ENCODE measurements around the gene HS2ST1.
"Not testable (repeated sequence)": the region's sequence is repeated elsewhere in the genome, so short reads cannot be mapped to it uniquely, and the experiment has no call there.

HS2ST1 gene

DNA sequence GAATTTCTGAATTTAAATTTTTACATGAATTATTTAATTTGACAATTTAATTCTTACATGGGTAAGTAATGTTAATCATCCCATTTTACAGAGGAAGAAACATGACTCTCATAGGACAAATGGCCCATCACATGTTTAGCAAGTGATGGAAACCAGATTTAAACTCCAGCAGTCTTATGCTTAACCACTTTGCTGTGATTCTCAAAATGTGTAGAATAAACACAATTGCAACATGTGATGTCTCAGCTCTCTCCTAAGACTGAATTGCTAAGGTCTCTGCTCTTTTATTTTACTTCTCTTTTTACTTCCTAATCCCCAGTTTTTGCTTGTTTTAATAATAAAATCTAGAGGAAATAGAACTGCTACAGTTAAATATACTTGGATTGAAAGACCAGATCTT is 42.8 kb downstream of the HS2ST1 start:
- no peaks in the 10 kb centered on the region for H3K36me3 ChIP-seq (ENCODE audit: control insufficient read depth, insufficient read depth, low read length)
- H3K27ac ChIP-seq (ENCODE audit: low read depth, low read length) = no peak overlapping the region
- H3K9ac ChIP-seq (ENCODE audit: low read length) = no peak overlapping the region
- H3K27me3 ChIP-seq (ENCODE audit: control insufficient read depth, insufficient read depth, low read length) = no peaks in the 10 kb centered on the region
- H3K4me1 ChIP-seq (ENCODE audit: control insufficient read depth, insufficient read depth, low read length) = no peaks in the 10 kb centered on the region
- no peak overlapping the region for H3K4me3 ChIP-seq (ENCODE audit: low read length)

DNA sequence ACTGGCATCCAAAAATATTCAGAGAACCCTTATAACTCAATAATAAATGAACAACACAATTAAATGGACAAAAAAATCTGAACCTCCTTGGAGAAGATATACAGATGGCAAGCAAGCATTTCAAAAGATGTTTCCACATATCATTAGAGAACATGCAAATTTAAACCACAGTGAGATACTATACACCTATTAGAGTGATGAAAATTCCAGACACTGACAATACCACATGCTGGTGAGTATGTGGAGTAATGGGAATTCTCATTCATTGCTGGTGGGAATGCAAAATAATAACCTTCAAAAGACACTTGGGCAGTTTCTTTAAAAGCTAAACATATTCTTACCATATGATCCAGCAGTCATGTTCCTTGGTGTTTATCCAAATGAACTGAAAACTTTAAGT is 46.1 kb downstream of the HS2ST1 start:
- Histone ChIP-seq H3K27me3 (ENCODE audit: control insufficient read depth, insufficient read depth, low read length) (no peaks in the 10 kb centered on the region), H3K9ac (ENCODE audit: low read length) (no peak overlapping the region), H3K27ac (ENCODE audit: low read depth, low read length) (no peak overlapping the region), H3K36me3 (ENCODE audit: control insufficient read depth, insufficient read depth, low read length) (no peaks in the 10 kb centered on the region), H3K4me3 (ENCODE audit: low read length) (no peak overlapping the region), H3K4me1 (ENCODE audit: control insufficient read depth, insufficient read depth, low read length) (no peaks in the 10 kb centered on the region)

DNA sequence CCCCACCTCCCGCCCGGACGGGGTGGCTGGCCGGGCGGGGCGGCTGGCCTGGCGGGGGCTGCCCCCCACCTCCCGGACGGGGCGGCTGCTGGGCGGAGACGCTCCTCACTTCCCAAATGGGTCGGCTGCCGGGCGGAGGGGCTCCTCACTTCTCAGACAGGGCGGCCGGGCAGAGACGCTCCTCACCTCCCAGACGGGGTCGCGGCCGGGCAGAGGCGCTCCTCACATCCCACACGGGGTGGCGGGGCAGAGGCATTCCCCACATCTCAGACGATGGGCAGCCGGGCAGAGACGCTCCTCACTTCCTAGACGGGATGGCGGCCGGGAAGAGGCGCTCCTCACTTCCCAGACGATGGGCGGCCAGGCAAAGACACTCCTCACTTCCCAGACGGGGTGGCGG is 49.4 kb downstream of the HS2ST1 start:
- H3K9ac ChIP-seq (ENCODE audit: low read length); H3K4me3 ChIP-seq (ENCODE audit: low read length); H3K27ac ChIP-seq (ENCODE audit: low read depth, low read length); H3K27me3 ChIP-seq (ENCODE audit: control insufficient read depth, insufficient read depth, low read length); H3K36me3 ChIP-seq (ENCODE audit: control insufficient read depth, insufficient read depth, low read length); H3K4me1 ChIP-seq (ENCODE audit: control insufficient read depth, insufficient read depth, low read length): not testable (repeated sequence)

DNA sequence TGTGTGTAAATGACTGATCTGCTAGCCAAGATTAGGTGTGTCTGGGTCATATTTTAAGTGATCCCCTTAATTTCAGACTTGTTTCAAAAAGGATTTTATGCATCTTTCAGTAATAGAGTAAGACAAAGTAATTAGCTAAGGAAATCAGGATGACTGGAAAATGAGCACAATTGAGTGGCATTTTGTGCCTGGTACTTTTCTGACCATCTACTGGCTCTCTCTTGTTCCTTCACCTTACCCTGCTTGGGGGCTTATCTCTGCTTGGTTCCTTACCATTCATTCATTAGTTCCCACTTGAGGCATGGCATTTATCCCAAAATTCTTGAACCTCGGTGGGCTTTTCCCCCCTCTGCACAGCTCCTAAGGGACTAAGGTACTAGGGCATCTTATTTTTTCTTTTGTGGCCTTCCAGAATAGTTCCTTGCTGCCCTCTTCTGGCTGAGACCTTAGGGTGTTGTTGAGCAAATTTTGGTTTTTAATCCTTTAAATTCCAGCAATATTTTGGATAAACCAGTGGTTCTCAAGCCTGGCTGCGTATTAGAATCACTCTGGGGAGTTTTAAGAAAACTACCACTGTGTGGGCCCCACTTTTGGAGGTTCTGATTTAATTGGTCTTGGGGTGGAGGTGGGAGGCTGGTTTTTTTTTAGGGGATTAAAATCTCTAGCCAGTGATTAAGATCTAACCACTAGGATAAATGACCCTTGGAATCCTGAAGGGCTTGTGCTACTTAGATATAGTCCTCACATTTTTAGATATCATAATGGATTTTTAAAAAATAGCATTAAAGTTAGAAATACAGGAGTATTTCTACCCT is 50.8 kb downstream of the HS2ST1 start:
- Histone ChIP-seq H3K9ac (ENCODE audit: low read length) (no peak overlapping the region), H3K4me1 (ENCODE audit: control insufficient read depth, insufficient read depth, low read length) (no peaks in the 10 kb centered on the region)

DNA sequence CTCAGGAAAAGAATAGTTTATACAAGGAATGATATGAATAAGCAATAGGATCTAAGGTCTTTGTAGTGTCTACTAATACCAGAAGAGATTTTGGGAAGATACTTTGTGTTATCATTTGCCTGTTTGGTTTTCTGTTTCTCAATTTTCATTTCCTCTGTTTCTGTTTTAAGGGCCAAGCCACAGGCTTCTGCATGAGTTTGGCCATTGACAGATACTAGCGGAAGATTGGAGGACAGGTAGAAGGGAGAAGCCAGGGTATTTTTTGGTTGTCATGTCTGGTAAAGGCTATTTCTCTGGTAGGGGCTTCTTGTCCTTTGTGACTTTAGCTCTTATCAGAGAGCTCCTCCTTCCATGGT is 51.4 kb downstream of the HS2ST1 start:
- Histone ChIP-seq H3K9ac (ENCODE audit: low read length) (no peak overlapping the region), H3K36me3 (ENCODE audit: control insufficient read depth, insufficient read depth, low read length) (no peaks in the 10 kb centered on the region), H3K27ac (ENCODE audit: low read depth, low read length) (no peak overlapping the region), H3K27me3 (ENCODE audit: control insufficient read depth, insufficient read depth, low read length) (no peaks in the 10 kb centered on the region), H3K4me1 (ENCODE audit: control insufficient read depth, insufficient read depth, low read length) (no peaks in the 10 kb centered on the region), H3K4me3 (ENCODE audit: low read length) (no peak overlapping the region)

More for the DNA sequence above, 50.8 kb downstream of the HS2ST1 start:
- H3K4me3 ChIP-seq (ENCODE audit: low read length) = no peak overlapping the region
- no peaks in the 10 kb centered on the region for H3K36me3 ChIP-seq (ENCODE audit: control insufficient read depth, insufficient read depth, low read length)
- no peak overlapping the region for H3K27ac ChIP-seq (ENCODE audit: low read depth, low read length)
- no peaks in the 10 kb centered on the region for H3K27me3 ChIP-seq (ENCODE audit: control insufficient read depth, insufficient read depth, low read length)

DNA sequence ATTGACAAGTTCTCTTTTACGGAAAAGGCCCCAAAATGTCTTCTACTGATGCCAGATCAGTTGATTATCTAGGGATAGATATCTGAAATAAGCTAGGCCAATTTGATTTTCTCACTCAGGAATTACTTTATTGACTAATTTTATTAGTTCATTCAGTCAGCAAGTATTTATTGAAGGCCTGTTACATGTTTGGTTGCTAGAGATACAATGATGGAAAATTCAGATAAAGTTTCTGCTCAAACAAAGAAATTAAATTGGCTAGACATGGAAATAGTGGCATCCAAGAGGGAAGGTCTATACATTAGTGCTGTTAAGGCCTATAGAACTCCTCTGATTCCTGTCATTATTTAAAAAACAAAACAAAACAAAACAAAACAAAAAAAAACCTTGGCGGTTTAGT is 56.5 kb downstream of the HS2ST1 start:
- H3K4me3 ChIP-seq (ENCODE audit: low read length) = no peak overlapping the region
- no peak overlapping the region for H3K9ac ChIP-seq (ENCODE audit: low read length)
- no peaks in the 10 kb centered on the region for H3K4me1 ChIP-seq (ENCODE audit: control insufficient read depth, insufficient read depth, low read length)
- no peaks in the 10 kb centered on the region for H3K36me3 ChIP-seq (ENCODE audit: control insufficient read depth, insufficient read depth, low read length)
- no peak overlapping the region for H3K27ac ChIP-seq (ENCODE audit: low read depth, low read length)
- H3K27me3 ChIP-seq (ENCODE audit: control insufficient read depth, insufficient read depth, low read length) = no peaks in the 10 kb centered on the region

DNA sequence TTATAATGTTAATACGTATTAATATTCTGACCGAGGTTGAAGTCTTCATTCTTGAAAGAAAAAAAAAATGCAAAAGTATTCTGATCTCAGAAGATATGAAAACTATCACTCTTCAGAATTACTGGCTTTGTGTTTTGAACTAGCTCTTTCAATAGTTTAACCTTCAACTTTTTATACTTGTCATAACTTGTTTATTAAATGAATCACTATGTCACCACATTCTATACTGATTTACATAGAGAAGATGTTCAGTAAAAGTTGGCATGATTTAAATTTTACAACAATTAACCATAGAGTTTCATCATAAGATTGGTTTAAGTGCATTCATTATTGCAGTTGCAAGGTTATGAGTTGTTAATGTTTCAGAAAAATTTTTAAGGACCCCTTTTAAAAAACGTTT is 57.3 kb downstream of the HS2ST1 start:
- H3K27me3 ChIP-seq (ENCODE audit: control insufficient read depth, insufficient read depth, low read length) = no peaks in the 10 kb centered on the region
- no peak overlapping the region for H3K27ac ChIP-seq (ENCODE audit: low read depth, low read length)
- no peak overlapping the region for H3K4me3 ChIP-seq (ENCODE audit: low read length)
- H3K9ac ChIP-seq (ENCODE audit: low read length) = no peak overlapping the region
- no peaks in the 10 kb centered on the region for H3K4me1 ChIP-seq (ENCODE audit: control insufficient read depth, insufficient read depth, low read length)
- H3K36me3 ChIP-seq (ENCODE audit: control insufficient read depth, insufficient read depth, low read length) = no peaks in the 10 kb centered on the region

DNA sequence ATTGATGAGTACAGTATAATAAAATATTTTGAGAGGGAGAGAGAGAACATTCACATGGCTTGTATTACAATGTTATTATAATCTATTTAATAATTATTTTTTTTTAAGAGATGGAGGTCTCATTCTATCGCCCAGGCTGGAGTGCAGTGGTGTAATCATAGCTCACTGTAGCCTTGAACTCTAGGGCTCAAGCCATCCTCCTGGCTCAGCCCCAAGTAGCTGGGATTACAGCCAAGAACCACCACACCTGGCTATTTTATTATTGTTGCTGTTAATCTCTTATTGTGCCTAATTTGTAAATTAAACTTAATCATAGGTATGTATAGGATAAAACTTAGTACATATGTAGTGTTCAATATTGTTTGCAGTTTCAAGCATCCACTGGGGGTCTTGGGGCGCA is 57.8 kb downstream of the HS2ST1 start:
- H3K27ac ChIP-seq (ENCODE audit: low read depth, low read length) = no peak overlapping the region
- H3K27me3 ChIP-seq (ENCODE audit: control insufficient read depth, insufficient read depth, low read length) = no peaks in the 10 kb centered on the region
- no peak overlapping the region for H3K4me3 ChIP-seq (ENCODE audit: low read length)
- no peaks in the 10 kb centered on the region for H3K36me3 ChIP-seq (ENCODE audit: control insufficient read depth, insufficient read depth, low read length)
- H3K9ac ChIP-seq (ENCODE audit: low read length) = no peak overlapping the region
- no peaks in the 10 kb centered on the region for H3K4me1 ChIP-seq (ENCODE audit: control insufficient read depth, insufficient read depth, low read length)

DNA sequence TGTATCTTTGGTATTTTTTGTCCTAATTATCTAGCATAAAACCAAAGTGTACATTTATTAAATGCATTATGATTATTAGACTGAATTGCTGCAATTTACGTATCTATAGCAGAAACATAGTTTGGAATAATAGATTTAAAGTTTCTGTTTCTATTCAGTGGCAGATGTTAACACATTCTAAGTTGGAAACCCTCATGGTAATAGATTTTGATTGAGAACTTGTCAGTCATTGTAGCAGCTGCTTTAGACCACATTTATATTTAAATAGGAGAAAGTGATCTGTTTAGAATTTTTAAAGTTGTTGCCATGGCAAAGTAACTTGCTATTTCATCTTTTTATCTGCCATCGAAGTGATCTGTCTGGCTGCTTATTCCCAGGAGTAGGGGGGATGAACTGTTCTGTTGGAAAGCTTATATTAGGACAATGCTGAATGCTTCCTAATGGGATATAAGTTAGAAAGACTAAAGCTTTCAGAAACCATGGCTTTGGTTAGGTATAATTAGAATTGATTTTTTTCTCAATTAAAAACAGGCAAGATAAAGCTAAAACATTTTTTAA is 61.6 kb downstream of the HS2ST1 start:
- no peaks in the 10 kb centered on the region for H3K36me3 ChIP-seq (ENCODE audit: control insufficient read depth, insufficient read depth, low read length)
- no peak overlapping the region for H3K9ac ChIP-seq (ENCODE audit: low read length)
- no peak overlapping the region for H3K27ac ChIP-seq (ENCODE audit: low read depth, low read length)
- no peaks in the 10 kb centered on the region for H3K27me3 ChIP-seq (ENCODE audit: control insufficient read depth, insufficient read depth, low read length)
- H3K4me3 ChIP-seq (ENCODE audit: low read length) = no peak overlapping the region
- no peaks in the 10 kb centered on the region for H3K4me1 ChIP-seq (ENCODE audit: control insufficient read depth, insufficient read depth, low read length)

DNA sequence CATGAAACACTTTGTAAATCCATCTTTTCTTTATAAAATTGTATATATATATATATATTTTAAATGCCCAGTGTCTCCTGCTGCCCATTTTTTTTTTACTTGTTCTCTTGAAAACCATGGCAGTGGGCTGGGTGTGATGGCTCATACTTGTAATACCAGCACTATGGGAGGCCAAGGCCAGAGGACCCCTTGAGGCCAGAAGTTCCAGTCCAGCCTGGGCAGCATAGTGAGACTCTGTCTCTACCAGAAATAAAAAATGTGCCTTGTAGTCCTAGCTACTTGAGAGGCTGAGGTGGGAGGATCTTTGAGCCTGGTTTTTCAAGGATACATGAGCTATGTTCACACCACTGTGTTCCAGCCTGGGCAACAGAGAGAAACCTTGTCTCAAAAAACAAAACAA is 62.2 kb downstream of the HS2ST1 start:
- Histone ChIP-seq H3K4me1 (ENCODE audit: control insufficient read depth, insufficient read depth, low read length) (no peaks in the 10 kb centered on the region), H3K36me3 (ENCODE audit: control insufficient read depth, insufficient read depth, low read length) (no peaks in the 10 kb centered on the region), H3K27ac (ENCODE audit: low read depth, low read length) (no peak overlapping the region), H3K27me3 (ENCODE audit: control insufficient read depth, insufficient read depth, low read length) (no peaks in the 10 kb centered on the region), H3K4me3 (ENCODE audit: low read length) (no peak overlapping the region), H3K9ac (ENCODE audit: low read length) (no peak overlapping the region)

DNA sequence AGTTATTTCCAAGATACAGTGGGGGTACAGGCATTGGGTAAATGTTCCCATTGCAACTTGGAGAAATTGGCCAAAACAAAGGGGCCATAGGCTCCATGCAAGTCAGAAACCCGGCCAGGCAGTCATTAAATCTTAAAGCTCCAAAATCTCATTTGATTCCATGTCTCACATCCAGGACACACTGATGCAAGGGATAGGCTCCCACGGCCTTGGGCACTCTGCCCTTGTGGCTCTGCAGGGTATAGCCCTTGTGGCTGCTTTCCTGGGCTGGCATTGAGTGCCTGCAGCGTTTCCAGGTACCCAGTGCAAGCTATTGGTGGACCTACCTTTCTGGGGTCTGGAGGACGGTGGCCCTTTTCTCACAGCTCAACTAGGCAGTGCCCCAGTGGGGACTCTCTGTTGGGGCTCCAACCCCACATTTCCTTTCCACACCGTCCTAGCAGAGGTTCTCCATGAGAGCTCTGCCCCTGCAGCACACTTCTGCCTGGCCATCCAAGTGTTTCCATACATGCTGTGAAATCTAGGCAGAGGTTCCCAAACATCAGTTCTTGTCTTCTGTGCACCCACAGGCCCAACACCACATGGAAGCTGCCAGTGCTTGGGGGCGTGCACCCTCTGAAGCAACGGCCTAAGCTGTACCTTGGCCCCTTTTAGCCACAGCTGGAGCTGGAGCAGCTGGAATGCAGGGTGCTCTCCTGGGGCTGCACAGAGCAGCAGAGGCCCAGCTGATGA is 67.2 kb downstream of the HS2ST1 start:
- no peaks in the 10 kb centered on the region for H3K4me1 ChIP-seq (ENCODE audit: control insufficient read depth, insufficient read depth, low read length)
- no peaks in the 10 kb centered on the region for H3K36me3 ChIP-seq (ENCODE audit: control insufficient read depth, insufficient read depth, low read length)
- H3K4me3 ChIP-seq (ENCODE audit: low read length) = no peak overlapping the region
- H3K27me3 ChIP-seq (ENCODE audit: control insufficient read depth, insufficient read depth, low read length) = no peaks in the 10 kb centered on the region
- no peak overlapping the region for H3K27ac ChIP-seq (ENCODE audit: low read depth, low read length)
- H3K9ac ChIP-seq (ENCODE audit: low read length) = no peak overlapping the region

DNA sequence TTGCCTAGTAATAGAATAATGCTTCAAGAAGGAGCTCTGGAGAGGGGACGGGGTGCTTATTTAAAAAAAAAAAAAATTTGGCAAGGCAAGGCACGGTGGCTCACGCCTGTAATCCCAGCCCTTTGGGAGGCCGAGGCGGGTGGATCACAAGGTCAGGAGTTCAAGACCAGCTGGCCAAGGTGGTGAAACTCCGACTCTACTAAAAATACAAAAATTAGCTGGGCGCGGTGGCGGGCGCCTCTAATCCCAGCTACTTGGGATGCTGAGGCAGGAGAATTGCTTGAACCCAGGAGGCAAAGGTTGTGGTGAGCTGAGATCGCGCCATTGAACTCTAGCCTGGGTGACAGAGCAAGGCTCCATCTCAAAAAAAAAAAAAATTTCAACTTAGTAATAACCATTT is 69.2 kb downstream of the HS2ST1 start:
- H3K4me1 ChIP-seq (ENCODE audit: control insufficient read depth, insufficient read depth, low read length); H3K27ac ChIP-seq (ENCODE audit: low read depth, low read length); H3K27me3 ChIP-seq (ENCODE audit: control insufficient read depth, insufficient read depth, low read length); H3K4me3 ChIP-seq (ENCODE audit: low read length); H3K36me3 ChIP-seq (ENCODE audit: control insufficient read depth, insufficient read depth, low read length); H3K9ac ChIP-seq (ENCODE audit: low read length): not testable (repeated sequence)

DNA sequence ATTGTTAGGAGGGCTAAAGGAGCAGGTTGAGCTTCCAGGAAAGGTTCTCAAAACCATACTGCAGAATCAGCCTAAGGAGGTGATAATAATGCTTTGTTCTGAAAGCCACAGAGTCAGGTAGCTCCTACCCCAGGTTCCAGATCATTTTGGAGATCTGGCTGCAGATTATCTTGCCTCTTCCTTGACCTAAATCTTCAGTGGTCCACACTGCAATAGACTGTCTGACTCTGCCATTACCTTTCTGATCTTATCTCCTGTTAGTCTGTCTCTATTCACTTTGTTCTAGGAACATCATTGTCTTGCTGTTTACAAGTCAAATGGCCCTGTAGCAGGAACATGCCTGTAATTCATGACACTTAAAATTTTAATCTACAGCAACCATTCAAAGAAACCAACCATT is 73.0 kb downstream of the HS2ST1 start:
- H3K4me1 ChIP-seq (ENCODE audit: control insufficient read depth, insufficient read depth, low read length) = no peaks in the 10 kb centered on the region
- H3K27me3 ChIP-seq (ENCODE audit: control insufficient read depth, insufficient read depth, low read length) = no peaks in the 10 kb centered on the region
- H3K27ac ChIP-seq (ENCODE audit: low read depth, low read length) = no peak overlapping the region
- H3K36me3 ChIP-seq (ENCODE audit: control insufficient read depth, insufficient read depth, low read length) = no peaks in the 10 kb centered on the region
- no peak overlapping the region for H3K4me3 ChIP-seq (ENCODE audit: low read length)
- H3K9ac ChIP-seq (ENCODE audit: low read length) = no peak overlapping the region
